Measurements from ENCODE around the gene DAB2IP.

- TF ChIP-seq CTCF (IDR thresholded peaks at IDR 0.05) (no peak), POLR2AphosphoS5 (IDR thresholded peaks at IDR 0.05) (no peak), POLR2A (IDR thresholded peaks at IDR 0.05) (no peak)
These were observed 30.8 kb downstream of the DAB2IP start for GRCh38 chr9:121682201-121682600.

Measured in upper lobe of left lung (tissue), 4 donors.